MCF 10A (cell line): ENCODE data around the gene CSF2RB. TPM values are rescaled to one million over a fixed set of nuclear protein-coding genes. Genes with fewer than 3 reads are reported as not detected.

Experiments used
- BruUV-seq: library from RNA; stranded (reverse); fragments of 400-500 nt; replicated peaks from 2 replicates; lab custom pipeline; 2021; lab: Mats Ljungman, UMichigan
- CTCF ChIA-PET: fragments of 300-600 bp; sonication (Branson Sonifier 250); formaldehyde crosslinking; extraction: SDS; loops from one replicate; lab custom pipeline; 2021; ENCODE audit warnings: antibody characterized with exemption, inconsistent platforms; lab: Yijun Ruan, JAX
- POLR2A ChIA-PET: fragments of 300-600, 350-650 bp; sonication (Branson Sonifier 250); formaldehyde crosslinking; extraction: SDS; loops from one replicate; lab custom pipeline; 2020; ENCODE audit warnings: antibody characterized with exemption, inconsistent platforms; lab: Yijun Ruan, JAX
- DNase-seq: peaks from one replicate; pipeline ENCODE4 v3.0.0-alpha.2; 2018; ENCODE audit not compliant: unreplicated experiment
- H3K27ac Mint-ChIP-seq: one replicate; pipeline ENCODE4 v1.8.0; 2022; ENCODE audit warnings: mild to moderate bottlenecking, low read depth, mixed read lengths; ENCODE audit not compliant: unreplicated experiment
- H3K27me3 Mint-ChIP-seq: one replicate; pipeline ENCODE4 v1.8.0; 2022; ENCODE audit warnings: mixed read lengths; ENCODE audit not compliant: insufficient read depth, unreplicated experiment
- H3K36me3 Mint-ChIP-seq: one replicate; pipeline ENCODE4 v1.8.0; 2022; ENCODE audit warnings: mild to moderate bottlenecking, moderate library complexity, mixed read lengths; ENCODE audit not compliant: insufficient read depth, unreplicated experiment
- H3K4me1 Mint-ChIP-seq: one replicate; pipeline ENCODE4 v1.8.0; 2022; ENCODE audit warnings: mixed read lengths; ENCODE audit not compliant: insufficient read depth, unreplicated experiment
- H3K4me3 Mint-ChIP-seq: one replicate; pipeline ENCODE4 v1.8.0; 2022; ENCODE audit warnings: mild to moderate bottlenecking, moderate library complexity, mixed read lengths; ENCODE audit not compliant: unreplicated experiment
- H3K9me3 Mint-ChIP-seq: one replicate; pipeline ENCODE4 v1.8.0; 2022; ENCODE audit warnings: mixed read lengths; ENCODE audit not compliant: unreplicated experiment
- CTCF ChIP-seq: fragments of 200-600 bp; IDR thresholded peaks from one replicate; pipeline ENCODE4 v1.8.0; 2022; ENCODE audit warnings: antibody characterized with exemption, mild to moderate bottlenecking; ENCODE audit not compliant: unreplicated experiment
- intact Hi-C: fragments of 100-400 bp; cut with micrococcal nuclease; formaldehyde crosslinking; loops from 2 replicates; pipeline ENCODE4 v1.14.1; 2022
- total RNA-seq: library from RNA; stranded (reverse); gene quantifications from 2 replicates; pipeline ENCODE4 v1.2.3, GENCODE V29; 2022

Gene CSF2RB
- total RNA-seq, 1 experiment from 2014 or later: not detected

DNA sequence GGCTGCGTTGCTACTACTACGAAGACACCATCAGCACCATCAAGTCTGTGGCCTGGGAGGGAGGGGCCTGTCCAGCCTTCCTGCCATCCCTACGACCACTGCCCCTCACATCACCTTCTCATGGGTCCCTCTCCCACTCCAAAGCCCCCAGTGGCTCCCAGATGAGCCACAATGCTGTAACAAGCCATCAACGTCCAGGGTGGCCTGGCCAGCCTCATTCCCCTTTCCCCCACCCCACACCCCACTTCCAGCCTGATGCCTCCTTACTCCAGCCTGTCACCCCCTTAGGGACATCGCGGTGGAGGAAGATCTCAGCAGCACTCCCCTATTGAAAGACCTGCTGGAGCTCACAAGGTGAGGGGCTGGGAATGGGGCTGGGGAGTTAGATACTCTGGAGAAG lies 37.7 kb upstream of the CSF2RB start:
- Mint-ChIP-seq H3K4me3 (no peak overlapping the region), H3K27me3 (peaks cover 49% of the 10 kb centered on the region)
- POLR2A ChIA-PET: no interaction called here

DNA sequence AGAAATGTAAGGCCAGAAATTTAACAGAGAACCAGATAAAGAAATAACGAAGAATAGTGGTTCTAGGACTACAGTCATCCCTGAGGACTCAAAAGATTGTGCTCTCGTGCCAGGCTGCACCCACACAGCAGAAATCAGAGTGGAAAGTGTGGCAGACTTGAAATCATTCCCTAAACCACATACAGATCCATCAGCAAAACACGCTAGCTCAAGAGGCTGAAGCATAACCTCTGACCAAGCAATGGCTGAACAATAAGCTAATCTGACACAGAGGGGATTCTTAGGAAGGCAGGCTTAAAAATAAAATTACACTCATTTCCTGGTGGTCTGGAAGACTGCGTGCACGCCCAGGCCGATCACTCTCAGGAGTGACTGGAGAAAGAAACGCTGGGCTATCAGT lies 33.7 kb upstream of the CSF2RB start:
- intact Hi-C loops: loop anchor here (10.0 kb wide), 1 partner anchor 315 kb away; no protein-coding TSS in a partner anchor
- H3K9me3 Mint-ChIP-seq: peaks cover 8% of the 10 kb centered on the region
- H3K4me3 Mint-ChIP-seq: no peak overlapping the region
- H3K27ac Mint-ChIP-seq: no peak overlapping the region
- H3K36me3 Mint-ChIP-seq: no peaks in the 10 kb centered on the region
- DNase-seq: no peak
- H3K4me1 Mint-ChIP-seq: no peaks in the 10 kb centered on the region
- ChIA-PET POLR2A (interaction anchor here (1.8 kb wide), 1 partner anchor 8 kb away, joined by 4 read pairs; no protein-coding TSS in a partner anchor), CTCF (interaction anchor here (0.7 to 1.1 kb wide), 2 partner anchors 23 to 24 kb away, joined by 3 read pairs; no protein-coding TSS in a partner anchor)
- no TSS peak for BruUV-seq
- peaks cover 61% of the 10 kb centered on the region for H3K27me3 Mint-ChIP-seq
- no peak for TF ChIP-seq CTCF

More for the DNA sequence above, 37.7 kb upstream of the CSF2RB start:
- H3K27ac Mint-ChIP-seq: no peak overlapping the region
- intact Hi-C loops: loop anchor here (10.0 kb wide), 1 partner anchor 319 kb away; no protein-coding TSS in a partner anchor
- peaks cover 23% of the 10 kb centered on the region for H3K4me1 Mint-ChIP-seq
- no peaks in the 10 kb centered on the region for H3K36me3 Mint-ChIP-seq
- CTCF ChIA-PET: interaction anchor here (0.6 to 3.7 kb wide), 2 partner anchors 18 to 165 kb away, joined by 3 to 19 read pairs; no protein-coding TSS in a partner anchor
- no peak for TF ChIP-seq CTCF
- no peaks in the 10 kb centered on the region for H3K9me3 Mint-ChIP-seq
- no TSS peak for BruUV-seq
- no peak for DNase-seq

GRCh38 chr22:36881504-36882245 lies 31.8 kb upstream of the CSF2RB start:
- TF ChIP-seq CTCF: no peak
- Mint-ChIP-seq H3K27me3 (peaks cover 60% of the 10 kb centered on the region), H3K9me3 (peaks cover 8% of the 10 kb centered on the region), H3K4me3 (no peak overlapping the region), H3K27ac (no peak overlapping the region), H3K36me3 (no peaks in the 10 kb centered on the region), H3K4me1 (no peaks in the 10 kb centered on the region)
- POLR2A ChIA-PET: no interaction called here
- CTCF ChIA-PET: interaction anchor here (1.3 to 1.4 kb wide), 2 partner anchors 25 to 83 kb away, joined by 5 read pairs; no protein-coding TSS in a partner anchor
- BruUV-seq: no TSS peak
- intact Hi-C loops: no loop called here
- DNase-seq: no peak
